ENCODE results near the gene ZNF813. TPM values are rescaled to one million over a fixed set of nuclear protein-coding genes. Genes with fewer than 3 reads are reported as not detected.
A peak's percentile ranks its signal among the peaks of the same experiment; 100 is the strongest.
"Not testable (repeated sequence)": the region's sequence is repeated elsewhere in the genome, so short reads cannot be mapped to it uniquely, and the experiment has no call there.

Gene ZNF813
- total RNA-seq, 4 donors from 2014 or later = 2.4 to 3.4 (median 2.7) TPM

- no peak for TF ChIP-seq POLR2AphosphoS5 (IDR thresholded peaks at IDR 0.05)
- no peak for TF ChIP-seq POLR2A (IDR thresholded peaks at IDR 0.05)
- no peak for TF ChIP-seq EP300 (IDR thresholded peaks at IDR 0.05)
- TF ChIP-seq, protein P1, sequence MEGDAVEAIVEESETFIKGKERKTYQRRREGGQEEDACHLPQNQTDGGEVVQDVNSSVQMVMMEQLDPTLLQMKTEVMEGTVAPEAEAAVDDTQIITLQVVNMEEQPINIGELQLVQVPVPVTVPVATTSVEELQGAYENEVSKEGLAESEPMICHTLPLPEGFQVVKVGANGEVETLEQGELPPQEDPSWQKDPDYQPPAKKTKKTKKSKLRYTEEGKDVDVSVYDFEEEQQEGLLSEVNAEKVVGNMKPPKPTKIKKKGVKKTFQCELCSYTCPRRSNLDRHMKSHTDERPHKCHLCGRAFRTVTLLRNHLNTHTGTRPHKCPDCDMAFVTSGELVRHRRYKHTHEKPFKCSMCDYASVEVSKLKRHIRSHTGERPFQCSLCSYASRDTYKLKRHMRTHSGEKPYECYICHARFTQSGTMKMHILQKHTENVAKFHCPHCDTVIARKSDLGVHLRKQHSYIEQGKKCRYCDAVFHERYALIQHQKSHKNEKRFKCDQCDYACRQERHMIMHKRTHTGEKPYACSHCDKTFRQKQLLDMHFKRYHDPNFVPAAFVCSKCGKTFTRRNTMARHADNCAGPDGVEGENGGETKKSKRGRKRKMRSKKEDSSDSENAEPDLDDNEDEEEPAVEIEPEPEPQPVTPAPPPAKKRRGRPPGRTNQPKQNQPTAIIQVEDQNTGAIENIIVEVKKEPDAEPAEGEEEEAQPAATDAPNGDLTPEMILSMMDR (IDR thresholded peaks at IDR 0.05) = no peak
- Histone ChIP-seq H3K27me3 (peaks cover 21% of the 10 kb centered on the region), H3K27ac (no peak overlapping the region), H3K4me3 (no peak overlapping the region), H3K4me1 (peaks cover 0 to 17% (median 0%) of the 10 kb centered on the region in 3 donors), H3K9me3 (peaks cover 0 to 3% (median 0%) of the 10 kb centered on the region in 3 donors), H3K36me3 (no peaks in the 10 kb centered on the region)
- no peak for ATAC-seq
- WGBS, 2 donors (ENCODE audit: low coverage in 1 of 2) = 57% methylated on average over 2 of the region's 3 CpGs
Observed at GRCh38 chr19:53509443-53509842, 41.9 kb downstream of the ZNF813 start.

- H3K27ac ChIP-seq = no peak overlapping the region
- 60 to 61% methylated on average over 1 to 5 of the region's 5 CpGs for WGBS, 2 donors (ENCODE audit: low coverage in 1 of 2)
- ATAC-seq = no peak
- peaks cover 0 to 3% (median 0%) of the 10 kb centered on the region in 3 donors for H3K9me3 ChIP-seq
- TF ChIP-seq, protein P1 (IDR thresholded peaks at IDR 0.05) = no peak
- no peak for TF ChIP-seq POLR2AphosphoS5 (IDR thresholded peaks at IDR 0.05)
- TF ChIP-seq POLR2A (IDR thresholded peaks at IDR 0.05) = no peak
- TF ChIP-seq EP300 (IDR thresholded peaks at IDR 0.05) = no peak
- H3K4me1 ChIP-seq = peaks cover 0 to 13% (median 0%) of the 10 kb centered on the region in 3 donors
- H3K36me3 ChIP-seq = no peaks in the 10 kb centered on the region
- peaks cover 21% of the 10 kb centered on the region for H3K27me3 ChIP-seq
- no peak overlapping the region for H3K4me3 ChIP-seq
Observed at GRCh38 chr19:53509845-53510244, 42.3 kb downstream of the ZNF813 start.

GRCh38 chr19:53511357-53511756 lies 43.8 kb downstream of the ZNF813 start:
- H3K4me3 ChIP-seq = no peak overlapping the region
- H3K27me3 ChIP-seq = peaks cover 21% of the 10 kb centered on the region
- TF ChIP-seq EP300 (IDR thresholded peaks at IDR 0.05) = no peak
- TF ChIP-seq POLR2AphosphoS5 (IDR thresholded peaks at IDR 0.05) = no peak
- no peak for TF ChIP-seq POLR2A (IDR thresholded peaks at IDR 0.05)
- TF ChIP-seq, protein P1 (IDR thresholded peaks at IDR 0.05) = no peak
- WGBS, 2 donors (ENCODE audit: low coverage in 1 of 2) = 95 to 100% methylated on average over 2 of the region's 2 CpGs
- H3K4me1 ChIP-seq = peaks cover 0 to 6% (median 0%) of the 10 kb centered on the region in 3 donors
- H3K36me3 ChIP-seq = no peaks in the 10 kb centered on the region
- ATAC-seq = no peak
- no peaks in the 10 kb centered on the region for H3K9me3 ChIP-seq
- no peak overlapping the region for H3K27ac ChIP-seq

- Histone ChIP-seq H3K4me3 (no peak overlapping the region), H3K9me3 (no peaks in the 10 kb centered on the region), H3K36me3 (no peaks in the 10 kb centered on the region), H3K4me1 (peaks cover 0 to 6% (median 0%) of the 10 kb centered on the region in 3 donors), H3K27ac (no peak overlapping the region), H3K27me3 (peaks cover 21% of the 10 kb centered on the region)
- WGBS, 2 donors (ENCODE audit: low coverage in 1 of 2) = 7 to 14% methylated on average over 2 of the region's 11 CpGs
- TF ChIP-seq POLR2A (IDR thresholded peaks at IDR 0.05) = no peak
- TF ChIP-seq, protein P1 (IDR thresholded peaks at IDR 0.05) = peak; percentile 40 to 78 (median 66)
- ATAC-seq = peak; percentile 79
Observed at GRCh38 chr19:53511933-53512374, 44.4 kb downstream of the ZNF813 start.

- H3K4me1 ChIP-seq = peaks cover 0 to 10% (median 0%) of the 10 kb centered on the region in 3 donors
- not testable (repeated sequence) for H3K27ac ChIP-seq, H3K9me3 ChIP-seq, H3K36me3 ChIP-seq, H3K27me3 ChIP-seq, H3K4me3 ChIP-seq, ATAC-seq
- WGBS, 2 donors (ENCODE audit: low coverage in 1 of 2) = 56 to 95% methylated on average over 3 of the region's 3 CpGs
Observed at GRCh38 chr19:53515047-53515446, 47.5 kb downstream of the ZNF813 start.
